Adipocyte (in vitro differentiated cells): ENCODE results near the gene MCF2L2.
A peak's percentile ranks its signal among the peaks of the same experiment; 100 is the strongest.

ENCODE experiments used
- DNase-seq: peaks from one replicate; pipeline ENCODE4 v3.0.0-alpha.2; 2015; ENCODE audit warnings: low read depth
- H3K27me3 ChIP-seq: replicated peaks from 2 replicates; pipeline ENCODE4 v1.7.0; 2013; ENCODE audit warnings: mild to moderate bottlenecking, low read length, moderate library complexity; ENCODE audit not compliant: control insufficient read depth, insufficient read depth
- H3K36me3 ChIP-seq: 2 replicates; pipeline ENCODE4 v1.7.0; 2013; ENCODE audit warnings: low read length, mild to moderate bottlenecking, moderate library complexity; ENCODE audit not compliant: control insufficient read depth, insufficient read depth, severe bottlenecking
- H3K4me1 ChIP-seq: 2 replicates; pipeline ENCODE4 v1.7.0; 2013; ENCODE audit warnings: mild to moderate bottlenecking, low read length, moderate library complexity; ENCODE audit not compliant: control insufficient read depth, insufficient read depth
- H3K4me3 ChIP-seq: 2 replicates; pipeline ENCODE4 v1.7.0; 2013; ENCODE audit warnings: mild to moderate bottlenecking, low read length, moderate library complexity
- H3K9ac ChIP-seq: 2 replicates; pipeline ENCODE4 v1.7.0; 2013; ENCODE audit warnings: mild to moderate bottlenecking, low read length, moderate library complexity
- H3K9me3 ChIP-seq: 2 replicates; pipeline ENCODE4 v1.7.0; 2013; ENCODE audit warnings: mild to moderate bottlenecking, low read length, moderate library complexity; ENCODE audit not compliant: control insufficient read depth

Gene MCF2L2

DNA sequence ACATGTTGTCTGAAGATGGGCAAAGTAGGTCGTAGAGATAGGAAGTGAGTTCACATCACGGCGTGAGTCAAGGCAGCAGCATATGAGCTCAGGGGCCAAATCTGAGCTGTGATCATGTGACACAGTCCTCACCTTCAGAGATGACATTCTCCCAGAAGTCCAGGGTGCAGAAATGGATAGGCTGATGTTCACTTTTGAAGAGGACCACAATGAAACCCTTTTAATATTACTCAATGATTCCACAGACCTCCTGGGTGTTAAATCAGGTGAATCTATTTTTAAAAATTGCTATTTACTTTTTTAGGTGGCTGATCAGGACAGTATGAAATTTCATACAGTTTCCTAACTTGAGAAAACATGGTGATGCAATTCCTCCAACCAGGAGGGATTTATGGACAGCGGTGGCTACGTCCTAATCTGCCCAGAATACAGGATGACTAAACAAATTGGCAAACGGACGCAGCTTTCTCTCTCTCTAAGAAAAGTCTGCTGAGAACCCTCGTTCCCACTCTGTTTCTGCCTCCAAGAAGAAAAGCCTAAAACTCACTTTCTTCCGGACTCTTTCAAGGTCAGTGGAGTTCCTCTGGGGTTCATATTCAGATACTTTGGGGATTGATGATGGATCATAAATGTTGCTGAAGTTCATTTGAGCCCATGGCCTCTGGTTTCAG is 141.0 kb downstream of the MCF2L2 start:
- Histone ChIP-seq H3K4me1 (peaks cover 42% of the 10 kb centered on the region), H3K9ac (peak overlapping the region; percentile 68), H3K27me3 (no peaks in the 10 kb centered on the region), H3K4me3 (peak overlapping the region; percentile 75), H3K36me3 (no peaks in the 10 kb centered on the region), H3K9me3 (no peaks in the 10 kb centered on the region)
- DNase-seq = peak; percentile 88

DNA sequence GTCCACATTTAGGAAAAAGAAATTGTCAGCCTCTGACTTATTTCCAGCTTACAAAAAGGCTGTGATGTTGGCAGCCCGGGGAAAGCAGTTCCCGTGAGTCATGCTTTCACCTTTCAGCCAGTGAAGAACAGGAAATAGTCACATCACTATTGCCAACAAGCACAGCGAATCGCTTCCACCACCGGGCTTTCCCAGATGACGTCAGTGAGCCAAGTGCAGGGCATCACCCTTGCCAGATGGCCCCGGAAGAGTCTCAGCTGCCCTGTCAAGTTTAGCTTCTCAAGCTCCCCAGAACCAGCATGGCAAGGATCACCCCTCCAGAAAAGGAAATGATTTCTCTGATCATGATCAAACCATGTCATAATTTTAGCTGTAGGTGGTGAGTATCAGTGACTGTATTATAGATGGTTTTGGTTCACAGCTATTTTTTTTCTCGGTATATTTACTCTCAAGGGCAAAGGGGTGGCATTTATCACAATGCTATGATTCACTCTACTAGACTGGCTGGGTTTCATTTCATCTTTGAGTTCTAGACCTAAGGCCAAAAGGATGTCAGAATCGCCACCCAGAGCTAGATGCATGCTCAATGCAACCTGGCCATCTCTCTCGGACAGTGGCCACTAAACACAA is 142.5 kb downstream of the MCF2L2 start:
- no peaks in the 10 kb centered on the region for H3K9me3 ChIP-seq
- DNase-seq = peak; percentile 94

DNA sequence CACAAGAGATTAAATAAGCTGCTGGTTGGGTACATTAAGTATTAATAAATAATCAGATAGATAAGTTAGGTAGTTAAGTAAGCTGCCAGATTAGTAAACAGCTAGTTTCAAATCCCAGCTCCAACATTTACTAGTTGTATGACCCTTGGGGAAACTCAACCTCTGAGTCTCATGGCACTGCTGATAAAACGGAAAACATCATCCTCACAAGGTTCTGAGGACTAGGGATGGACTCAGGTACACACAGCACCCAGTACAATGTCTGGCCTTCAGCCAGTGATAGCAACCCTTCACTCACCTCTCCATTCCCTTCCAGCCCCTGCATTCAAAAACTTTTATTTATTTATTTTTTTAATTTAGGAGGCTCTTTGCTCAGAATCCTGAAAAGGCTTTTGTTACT is 143.1 kb downstream of the MCF2L2 start:
- peak overlapping the region; percentile 56 for H3K9ac ChIP-seq
- H3K27me3 ChIP-seq = no peaks in the 10 kb centered on the region
- H3K36me3 ChIP-seq = no peaks in the 10 kb centered on the region
- no peaks in the 10 kb centered on the region for H3K9me3 ChIP-seq
- no peak for DNase-seq
- peak overlapping the region; percentile 41 for H3K4me3 ChIP-seq
- peaks cover 42% of the 10 kb centered on the region for H3K4me1 ChIP-seq

More for the DNA sequence above, 142.5 kb downstream of the MCF2L2 start:
- no peak overlapping the region for H3K9ac ChIP-seq
- no peaks in the 10 kb centered on the region for H3K36me3 ChIP-seq
- H3K4me1 ChIP-seq = peaks cover 42% of the 10 kb centered on the region
- no peaks in the 10 kb centered on the region for H3K27me3 ChIP-seq
- H3K4me3 ChIP-seq = peak overlapping the region; percentile 15

DNA sequence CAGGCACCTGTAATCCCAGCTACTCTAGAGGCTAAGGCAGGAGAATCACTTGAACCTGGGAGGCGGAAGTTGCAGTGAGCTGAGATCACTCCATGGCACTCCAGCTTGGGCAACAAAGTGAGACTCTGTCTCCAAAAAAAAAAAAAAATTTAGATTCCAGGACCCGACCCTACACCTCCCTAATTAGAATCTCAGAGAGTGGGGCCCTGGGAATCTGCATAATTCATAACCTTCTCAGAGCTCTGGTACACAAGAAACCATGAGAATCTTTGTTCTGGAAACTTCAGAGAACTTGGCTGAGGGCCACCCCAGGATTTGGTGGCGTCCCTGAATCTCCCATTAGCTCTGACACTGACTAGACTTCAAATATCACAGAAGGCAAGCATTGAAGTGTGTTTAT is 143.8 kb downstream of the MCF2L2 start:
- Histone ChIP-seq H3K9me3 (no peaks in the 10 kb centered on the region), H3K27me3 (no peaks in the 10 kb centered on the region), H3K4me1 (peaks cover 42% of the 10 kb centered on the region), H3K9ac (no peak overlapping the region), H3K4me3 (no peak overlapping the region), H3K36me3 (no peaks in the 10 kb centered on the region)
- DNase-seq = no peak

DNA sequence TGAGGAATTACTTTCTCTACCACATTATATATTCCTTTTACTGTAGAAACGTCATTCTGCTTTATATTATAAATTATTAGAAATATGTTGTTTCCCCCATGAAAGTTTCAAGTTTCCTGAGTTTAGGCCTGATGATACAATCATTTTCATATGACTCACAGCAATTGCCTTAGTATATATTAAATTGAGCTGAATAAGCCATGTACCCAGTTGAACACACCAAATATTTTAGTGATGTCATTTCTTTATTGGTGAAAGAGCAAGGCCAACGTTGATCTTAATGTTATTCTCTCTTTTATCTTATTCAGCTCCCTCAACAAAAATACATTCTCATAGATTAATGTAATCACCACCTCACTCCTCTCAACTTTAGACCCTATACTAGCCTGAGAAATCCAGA is 144.5 kb downstream of the MCF2L2 start:
- Histone ChIP-seq H3K27me3 (no peaks in the 10 kb centered on the region), H3K4me1 (peaks cover 43% of the 10 kb centered on the region), H3K36me3 (no peaks in the 10 kb centered on the region), H3K9me3 (no peaks in the 10 kb centered on the region), H3K4me3 (no peak overlapping the region), H3K9ac (no peak overlapping the region)
- no peak for DNase-seq

DNA sequence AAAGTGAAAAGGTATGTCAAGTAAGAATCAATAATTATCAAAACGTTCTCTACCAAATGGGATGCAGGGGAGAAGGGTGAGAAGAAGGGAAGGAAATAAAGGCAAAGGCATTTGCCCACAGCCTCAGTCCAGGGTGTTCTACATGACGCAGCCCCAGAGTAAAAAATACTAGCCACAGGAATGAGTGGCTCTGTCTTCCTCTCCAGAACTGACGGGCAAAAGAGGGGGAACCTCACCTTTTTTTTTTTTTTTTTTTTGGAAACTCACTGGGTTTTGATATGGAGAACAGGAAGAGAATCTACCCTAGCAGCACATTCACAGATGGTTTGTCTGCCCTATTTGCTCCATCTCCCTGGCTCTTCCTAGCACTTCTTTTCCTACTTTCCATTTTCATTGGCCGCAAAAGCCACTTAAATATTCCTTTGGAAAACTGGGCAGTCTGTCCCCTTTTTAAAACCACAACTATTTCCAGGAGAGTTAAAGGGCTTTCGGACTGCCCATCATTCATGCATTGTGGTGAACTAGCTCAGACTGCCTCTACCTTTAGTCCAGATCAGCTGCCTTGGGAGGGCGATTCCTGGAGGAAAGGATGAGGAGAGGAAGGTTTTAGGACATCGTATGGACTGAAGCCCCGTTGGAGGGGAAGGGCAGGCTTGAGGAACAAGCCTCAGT is 147.2 kb downstream of the MCF2L2 start:
- Histone ChIP-seq H3K9me3 (no peaks in the 10 kb centered on the region), H3K4me3 (no peak overlapping the region), H3K27me3 (no peaks in the 10 kb centered on the region), H3K36me3 (no peaks in the 10 kb centered on the region), H3K9ac (no peak overlapping the region), H3K4me1 (peaks cover 31% of the 10 kb centered on the region)
- DNase-seq = no peak

DNA sequence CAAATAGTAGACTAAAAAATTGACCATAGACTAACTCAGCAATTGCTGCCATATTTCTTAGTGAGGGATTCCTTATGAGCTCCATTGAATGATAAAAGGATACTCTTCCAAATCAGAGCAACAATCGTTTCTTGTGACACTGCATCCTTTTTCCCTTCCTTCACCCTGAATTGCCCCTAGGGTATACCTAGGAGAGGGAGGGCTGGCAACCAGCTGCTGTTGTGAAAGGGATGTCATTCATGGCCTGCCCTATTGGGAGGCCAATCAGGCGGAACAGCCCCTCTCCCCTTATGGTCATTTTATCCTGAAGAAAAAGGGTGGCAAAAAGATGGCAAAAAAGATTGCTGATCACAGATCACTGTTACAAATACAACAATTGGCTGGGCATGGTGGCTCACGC is 149.0 kb downstream of the MCF2L2 start:
- Histone ChIP-seq H3K4me3 (no peak overlapping the region), H3K27me3 (no peaks in the 10 kb centered on the region), H3K9ac (no peak overlapping the region), H3K9me3 (no peaks in the 10 kb centered on the region), H3K4me1 (peaks cover 27% of the 10 kb centered on the region), H3K36me3 (no peaks in the 10 kb centered on the region)
- no peak for DNase-seq

DNA sequence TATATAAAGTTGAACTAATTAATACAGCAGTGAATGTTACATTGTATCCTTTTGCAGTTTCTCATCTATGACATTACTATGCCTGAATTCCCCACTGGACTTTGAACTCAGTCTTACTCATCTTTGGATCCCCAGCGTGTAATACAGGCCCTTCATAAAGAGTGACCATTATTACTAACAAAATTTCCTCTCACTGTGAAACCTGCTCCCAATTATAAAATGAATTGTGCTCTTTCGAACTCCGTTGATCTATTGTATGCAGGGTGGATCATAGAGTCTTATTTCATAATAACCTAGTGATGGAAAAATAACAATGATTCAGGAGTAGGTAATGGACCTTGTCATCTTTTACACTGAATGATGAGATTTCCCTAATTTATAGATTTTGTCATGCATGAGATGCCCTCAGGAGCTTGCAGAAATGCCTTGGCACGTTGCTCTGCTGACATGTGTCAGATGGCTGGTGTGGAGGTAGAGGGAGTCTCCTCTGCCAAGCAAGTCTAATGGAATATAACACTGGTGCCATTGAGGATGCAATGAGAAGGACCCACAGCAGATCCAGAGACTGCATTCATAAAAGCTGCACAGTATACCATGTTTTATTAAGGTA is 149.8 kb downstream of the MCF2L2 start:
- Histone ChIP-seq H3K4me1 (peaks cover 21% of the 10 kb centered on the region), H3K27me3 (no peaks in the 10 kb centered on the region), H3K9ac (no peak overlapping the region), H3K9me3 (no peaks in the 10 kb centered on the region), H3K4me3 (no peak overlapping the region), H3K36me3 (no peaks in the 10 kb centered on the region)
- DNase-seq = no peak

DNA sequence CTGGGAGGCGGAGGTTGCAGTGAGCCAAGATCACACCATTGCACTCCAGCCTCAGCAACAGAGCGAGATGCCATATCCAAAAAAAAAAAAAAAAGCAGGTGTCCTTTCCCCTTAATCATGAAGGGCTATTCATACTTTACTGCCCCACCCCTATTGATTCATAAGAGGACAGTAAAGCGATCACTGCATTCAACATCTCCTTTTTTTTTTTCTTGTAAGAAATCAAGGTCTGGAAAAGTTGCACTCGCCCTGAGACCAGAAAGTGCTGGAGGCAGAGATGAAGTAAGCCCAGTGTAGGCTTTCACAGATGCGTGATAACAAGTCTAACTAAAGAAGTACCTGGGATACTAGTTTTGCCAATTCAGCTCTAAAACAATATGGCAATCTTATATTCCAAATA is 151.2 kb downstream of the MCF2L2 start:
- H3K4me1 ChIP-seq = peaks cover 21% of the 10 kb centered on the region
- no peak overlapping the region for H3K4me3 ChIP-seq
- H3K27me3 ChIP-seq = no peaks in the 10 kb centered on the region
- H3K9me3 ChIP-seq = no peaks in the 10 kb centered on the region
- H3K36me3 ChIP-seq = no peaks in the 10 kb centered on the region
- H3K9ac ChIP-seq = no peak overlapping the region
- DNase-seq = no peak

DNA sequence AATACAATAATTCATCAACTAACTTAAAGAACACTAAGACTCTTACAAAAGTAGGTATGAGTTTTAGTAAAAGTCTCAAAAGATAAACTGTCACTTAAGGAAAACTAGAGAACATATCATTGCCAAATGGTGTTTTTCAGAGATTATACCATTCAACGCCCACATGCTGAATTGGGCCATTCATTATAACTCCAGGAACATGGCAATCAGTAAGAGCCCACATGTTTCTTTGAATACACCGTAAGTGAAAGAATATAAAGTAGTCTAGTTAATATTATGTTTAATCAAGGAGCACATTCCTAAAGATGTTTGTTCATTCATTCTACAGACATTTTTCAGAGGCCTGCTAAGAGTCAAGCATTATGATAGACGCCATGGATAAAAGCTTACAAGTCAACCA is 152.5 kb downstream of the MCF2L2 start:
- Histone ChIP-seq H3K4me1 (peaks cover 21% of the 10 kb centered on the region), H3K36me3 (no peaks in the 10 kb centered on the region), H3K27me3 (no peaks in the 10 kb centered on the region), H3K9ac (no peak overlapping the region), H3K4me3 (no peak overlapping the region), H3K9me3 (no peaks in the 10 kb centered on the region)
- no peak for DNase-seq

DNA sequence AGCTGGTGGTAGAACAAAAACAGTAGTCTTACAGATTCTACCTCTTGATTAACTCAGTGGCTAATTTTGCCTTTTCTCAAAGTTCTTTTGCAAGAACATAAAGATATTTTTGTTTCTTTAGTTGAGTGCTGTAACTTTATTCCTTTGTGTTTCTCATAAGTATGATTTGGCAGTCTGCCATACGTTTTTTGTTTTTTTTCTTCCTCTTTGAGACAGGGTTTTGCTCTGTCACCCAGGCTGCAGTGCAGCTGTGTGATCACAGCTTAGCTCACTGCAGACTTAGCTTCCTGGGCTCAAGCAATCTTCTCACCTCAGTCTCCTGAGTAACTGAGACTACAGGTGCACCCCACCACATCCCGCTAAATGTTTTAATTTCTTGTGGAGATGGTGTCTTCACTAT is 153.0 kb downstream of the MCF2L2 start:
- Histone ChIP-seq H3K9me3 (no peaks in the 10 kb centered on the region), H3K9ac (no peak overlapping the region), H3K4me3 (no peak overlapping the region), H3K4me1 (peaks cover 21% of the 10 kb centered on the region), H3K36me3 (no peaks in the 10 kb centered on the region), H3K27me3 (no peaks in the 10 kb centered on the region)
- peak; percentile 89 for DNase-seq
